ENCODE results near the gene AIG1.

Gene AIG1

DNA sequence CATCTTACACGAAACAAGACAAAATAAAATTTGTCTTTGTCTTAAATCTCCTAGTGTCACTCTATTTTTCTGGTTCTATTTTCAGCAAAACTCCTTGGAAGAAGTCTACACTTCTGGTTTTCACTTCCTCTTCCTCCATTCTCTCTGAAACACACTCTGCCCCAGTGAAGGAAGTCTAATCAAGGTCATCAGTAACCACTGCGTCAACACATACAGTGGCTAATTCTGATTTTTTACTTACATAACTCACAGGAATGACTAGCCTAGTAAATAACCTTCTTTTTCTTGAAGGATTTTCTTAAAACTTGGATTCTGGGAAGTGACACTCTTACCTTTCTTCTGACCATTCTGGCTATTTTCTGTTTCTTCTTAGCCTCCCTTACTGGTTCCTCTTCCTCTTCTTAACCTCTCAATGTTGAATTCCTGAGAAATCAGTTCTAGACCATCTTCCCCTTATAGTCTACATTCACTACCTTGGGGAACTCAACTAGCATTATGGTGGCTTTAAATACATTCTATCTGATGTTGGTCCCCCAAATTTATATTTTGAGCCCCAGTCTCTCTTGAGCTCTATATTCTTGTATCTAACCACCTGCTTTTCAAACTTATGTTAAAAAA lies 37.5 kb downstream of the AIG1 start:
- no peak for DNase-seq

DNA sequence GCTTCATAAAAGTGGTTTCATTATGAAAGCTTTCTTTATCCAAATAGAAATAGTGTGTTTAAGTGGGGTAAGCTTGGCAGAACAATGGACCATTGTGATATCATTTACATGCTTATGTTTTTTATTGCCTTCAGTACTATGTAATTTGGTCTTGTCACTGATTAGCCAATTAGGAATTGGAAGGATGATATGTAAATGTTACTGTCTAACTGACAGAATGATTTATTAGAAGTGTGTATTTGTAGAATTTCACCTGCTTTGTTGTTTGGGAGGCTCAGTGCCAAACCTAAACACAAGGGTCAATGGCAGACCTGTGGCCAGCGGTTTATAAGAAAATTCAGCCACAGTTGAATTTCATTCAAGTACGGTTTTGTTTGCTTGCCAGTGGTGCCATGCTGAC lies 39.0 kb downstream of the AIG1 start:
- DNase-seq, result no peak

DNA sequence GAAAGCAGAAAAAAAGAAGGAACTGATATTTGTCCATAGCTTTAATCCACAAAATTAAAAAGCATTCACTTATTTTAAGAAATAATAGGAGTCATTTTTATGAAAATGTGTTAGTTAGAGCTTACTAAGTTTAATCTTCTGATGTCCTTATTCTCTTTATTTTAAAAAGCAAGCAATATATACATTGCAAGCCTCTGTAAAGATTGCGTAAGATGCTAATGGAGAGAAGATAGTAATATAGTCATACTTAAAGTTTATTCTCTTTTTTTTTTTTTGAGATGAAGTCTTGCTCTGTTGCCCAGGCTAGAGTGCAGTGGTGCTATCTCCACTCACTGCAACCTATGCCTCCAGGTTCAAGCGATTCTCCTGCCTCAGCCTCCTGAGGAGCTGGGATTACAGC lies 39.7 kb downstream of the AIG1 start:
- DNase-seq, result no peak

DNA sequence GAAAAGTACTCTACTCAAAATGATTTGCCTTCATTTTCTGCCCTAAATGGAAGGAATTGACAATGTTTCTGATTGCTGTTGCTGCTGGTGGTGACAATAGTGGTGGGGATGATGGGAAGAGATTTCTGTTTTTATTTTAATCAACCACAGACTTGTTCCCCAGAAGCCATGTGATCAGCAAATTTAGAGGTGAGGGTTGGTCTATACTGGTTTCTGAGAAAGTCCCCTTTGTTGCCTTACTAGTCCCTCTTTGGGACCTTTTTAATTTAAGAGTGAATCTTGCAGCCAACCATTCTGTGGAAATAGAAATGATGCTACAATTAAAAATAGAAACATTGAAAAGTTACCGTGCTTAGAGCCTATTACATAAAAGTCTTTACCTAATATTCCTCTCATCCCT lies 43.2 kb downstream of the AIG1 start:
- no peak for DNase-seq

DNA sequence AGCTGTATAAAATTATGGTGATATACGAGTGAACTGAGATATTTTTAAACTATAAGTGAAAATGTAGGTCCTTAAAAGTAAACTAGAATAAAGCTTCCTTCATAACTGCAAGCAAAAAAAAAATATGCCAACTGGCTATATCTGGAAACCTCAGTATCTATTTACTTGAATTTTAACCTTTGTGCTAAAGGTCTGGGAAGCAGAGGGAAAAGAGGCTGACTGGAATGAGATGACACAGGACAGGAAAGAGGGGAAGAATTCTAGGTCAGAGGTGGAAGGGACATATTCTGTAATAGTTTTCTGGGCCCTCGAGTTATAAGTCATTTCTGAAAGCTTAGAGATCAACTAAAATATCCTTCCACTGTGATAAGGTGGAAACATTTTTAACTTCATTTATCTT lies 46.8 kb downstream of the AIG1 start:
- no peak for DNase-seq

DNA sequence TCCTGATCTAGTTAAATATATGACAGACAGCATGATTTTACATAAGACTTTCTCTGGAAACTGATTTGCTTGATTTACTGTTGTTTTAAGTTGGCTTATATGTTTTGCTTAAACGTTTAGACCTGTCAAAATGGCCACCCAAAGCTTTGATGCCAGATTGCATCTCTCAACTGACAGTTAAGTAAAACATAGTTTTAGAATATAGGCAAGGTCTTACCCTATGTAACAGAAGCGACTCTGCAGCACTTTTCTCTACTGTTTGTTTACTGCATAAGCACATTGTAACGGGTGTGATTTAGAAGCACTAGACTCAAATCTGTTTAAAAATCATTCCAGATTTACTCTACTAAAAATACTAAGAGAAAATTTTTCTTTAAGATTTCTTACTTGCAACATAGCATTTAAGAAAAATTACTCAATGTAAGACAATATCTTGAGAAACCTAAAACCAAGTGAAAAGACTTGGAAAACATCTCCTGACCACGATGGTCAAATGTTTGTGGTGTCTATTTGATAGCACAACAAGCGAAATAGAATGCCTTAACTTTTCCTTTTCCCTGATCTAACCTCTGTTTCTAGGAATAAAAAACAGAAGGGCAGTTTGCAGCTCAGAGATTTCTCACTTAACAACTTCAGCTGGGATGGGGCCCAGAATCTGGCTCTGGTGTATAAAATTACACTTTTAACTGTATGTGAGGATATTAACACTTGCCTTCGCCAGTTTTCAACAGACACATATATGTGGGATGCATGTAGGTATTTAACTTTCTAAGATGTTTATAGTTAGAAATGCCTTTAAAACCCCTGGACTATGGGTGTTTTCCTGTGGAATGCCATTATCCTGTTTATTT lies 47.4 kb downstream of the AIG1 start:
- no peak for DNase-seq

DNA sequence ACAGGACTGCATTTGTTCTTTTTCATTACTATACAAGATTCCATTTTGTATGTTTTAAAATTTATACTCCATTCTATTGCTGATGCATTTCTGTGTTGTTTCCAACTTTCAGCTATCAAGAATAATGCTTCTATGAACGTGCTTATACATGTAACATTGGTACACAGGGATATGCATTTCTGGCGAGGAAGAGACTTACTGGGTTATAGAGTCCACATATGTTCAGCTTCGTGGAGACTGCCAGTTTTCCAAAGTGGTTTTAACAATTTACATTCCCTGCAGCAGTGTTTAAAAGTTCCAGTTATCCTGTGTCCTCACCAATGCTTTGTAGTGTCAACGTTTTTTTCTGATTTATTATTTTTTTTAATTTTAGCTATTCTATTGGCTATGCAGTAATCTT lies 48.5 kb downstream of the AIG1 start:
- DNase-seq, result no peak

DNA sequence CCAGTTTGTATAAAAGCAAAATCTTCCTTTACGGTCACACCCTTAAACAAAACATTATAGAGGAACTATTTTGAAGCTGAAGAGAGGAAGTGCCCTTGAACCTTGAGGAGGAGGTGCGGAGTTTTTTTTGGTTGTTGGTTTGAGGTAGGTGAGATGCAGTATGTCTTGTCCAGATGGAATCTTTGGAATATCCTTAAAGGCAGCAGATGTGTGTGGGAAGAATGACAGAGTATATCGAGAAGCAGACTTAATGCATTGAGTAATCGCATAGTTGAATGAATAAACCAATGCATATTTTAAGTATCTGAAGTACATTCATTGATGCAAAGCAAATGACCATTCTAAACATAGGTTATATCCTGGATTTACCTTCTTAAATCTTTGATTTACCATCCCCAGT lies 49.9 kb downstream of the AIG1 start:
- no peak for DNase-seq

DNA sequence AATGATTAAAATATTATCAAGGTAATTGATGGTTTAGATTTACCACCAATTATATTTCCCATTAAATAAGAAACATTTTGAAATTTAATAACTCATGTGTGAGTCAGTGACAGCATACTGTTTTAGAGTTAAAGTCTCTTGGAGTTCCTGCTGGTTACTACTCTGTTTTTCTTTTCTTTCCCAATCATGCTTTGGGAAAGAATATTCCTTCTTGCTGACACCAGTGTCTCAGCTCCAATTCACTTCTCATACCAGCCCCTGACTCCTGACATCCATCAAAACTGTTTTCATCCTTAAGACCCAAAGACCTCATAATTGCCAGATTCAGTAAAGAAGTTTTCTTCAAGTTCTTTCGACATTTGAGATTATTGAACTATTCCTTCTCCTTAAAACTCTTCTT lies 50.3 kb downstream of the AIG1 start:
- no peak for DNase-seq

DNA sequence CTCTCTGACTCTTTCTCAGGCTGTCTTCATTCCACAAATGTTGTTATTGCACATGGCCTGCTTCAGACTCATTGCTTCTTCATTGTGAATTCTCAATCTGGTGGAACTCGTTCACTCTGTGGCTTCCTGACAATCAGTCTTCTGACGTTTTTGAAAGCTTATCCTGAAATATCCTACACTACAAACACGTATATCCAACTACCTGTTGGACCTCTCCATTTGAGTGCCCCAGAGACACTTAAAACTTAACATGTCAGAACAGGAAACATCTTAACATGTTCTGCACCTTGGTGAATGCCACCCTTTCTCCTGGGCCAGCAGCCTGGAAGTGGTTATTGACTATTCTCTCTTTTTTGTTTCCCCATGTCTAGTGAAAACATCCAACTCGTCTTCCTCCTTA lies 50.8 kb downstream of the AIG1 start:
- DNase-seq, result no peak

DNA sequence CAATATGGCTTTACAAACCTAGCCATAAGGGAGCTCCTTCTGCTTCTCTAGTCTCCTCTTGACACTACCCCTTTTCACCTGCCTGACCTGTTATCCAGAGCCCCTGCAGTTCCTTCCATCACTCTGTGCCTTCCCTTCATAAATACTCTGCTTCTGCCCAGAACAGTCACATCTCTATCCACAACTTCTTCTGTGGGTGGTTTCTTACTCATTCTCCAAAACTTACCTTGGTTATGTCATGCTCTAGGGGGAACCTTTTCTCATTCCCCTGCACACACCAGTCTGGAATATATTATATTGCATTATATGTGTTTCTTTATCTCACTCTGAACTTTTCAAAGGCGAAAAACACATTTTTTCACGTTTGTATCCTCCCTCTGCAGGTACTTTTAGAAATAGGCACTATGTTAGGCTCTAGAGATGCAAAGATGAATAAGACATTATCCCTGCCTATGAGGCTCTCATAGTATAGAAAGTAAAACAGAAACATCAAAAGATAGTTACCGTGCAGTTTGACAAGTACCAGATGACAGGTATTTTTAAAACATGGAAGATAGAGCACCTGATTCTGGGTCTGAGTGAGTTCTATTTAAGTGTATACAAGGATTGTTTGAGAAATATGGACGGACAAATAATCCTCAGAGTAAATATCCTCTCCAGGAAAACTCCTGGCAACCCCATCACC lies 51.5 kb downstream of the AIG1 start:
- DNase-seq, result no peak

DNA sequence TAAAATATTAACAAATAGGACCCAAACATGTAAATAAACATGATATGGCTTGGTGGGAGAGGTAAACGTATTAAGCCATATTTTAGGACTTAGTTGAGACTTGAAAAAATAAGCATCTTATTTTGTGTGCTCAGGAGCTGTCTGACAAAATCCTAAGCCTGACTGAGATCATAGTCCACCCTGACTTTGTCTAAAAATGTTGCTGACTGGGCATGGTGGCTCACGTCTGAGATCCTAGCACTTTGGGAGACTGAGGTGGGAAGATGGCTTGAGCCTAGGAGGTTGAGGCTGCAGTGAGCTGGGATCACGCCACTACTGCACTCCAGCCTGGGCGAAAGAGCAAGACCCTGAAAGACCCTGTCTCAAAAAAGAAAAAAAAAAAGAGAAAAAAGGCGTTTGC lies 52.1 kb downstream of the AIG1 start:
- DNase-seq, result no peak

DNA sequence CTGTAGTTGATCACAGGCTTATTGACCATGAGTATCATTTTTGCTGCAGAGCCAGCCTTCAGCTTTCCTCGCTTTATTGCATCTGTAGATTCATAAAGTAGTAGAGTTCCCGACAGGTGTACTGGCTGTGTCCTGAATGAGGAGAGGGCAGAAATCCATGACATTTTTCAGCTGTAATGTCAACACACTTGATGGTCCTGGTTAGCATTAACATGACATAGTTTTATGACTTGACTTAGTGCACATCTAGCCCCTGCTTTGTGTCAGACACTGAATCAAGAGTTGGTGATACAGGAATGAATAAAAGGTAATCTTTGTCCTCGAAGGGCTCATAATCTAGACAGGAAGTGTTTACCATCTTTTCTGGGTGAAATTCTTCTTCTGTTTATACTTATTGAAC lies 55.0 kb downstream of the AIG1 start:
- DNase-seq, result no peak

DNA sequence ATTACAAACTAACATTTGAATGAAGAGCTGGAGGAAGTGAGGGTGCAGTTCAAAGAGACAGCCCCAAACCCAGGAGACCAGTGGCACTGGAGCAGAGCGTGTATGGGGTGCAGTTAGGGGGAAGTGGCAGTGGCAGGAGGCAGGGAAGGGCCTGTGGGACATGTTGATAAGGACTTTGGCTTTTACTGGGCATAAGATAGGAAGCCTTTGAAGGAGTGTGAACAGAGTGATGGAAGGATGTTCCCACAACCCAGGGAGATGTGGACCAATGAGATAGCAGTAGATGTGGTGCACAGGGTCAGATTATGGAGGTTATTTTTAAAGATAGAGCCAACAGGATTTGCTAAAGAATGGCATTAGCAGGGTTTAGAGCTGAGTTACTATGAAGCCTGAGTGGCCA lies 56.4 kb downstream of the AIG1 start:
- no peak for DNase-seq

DNA sequence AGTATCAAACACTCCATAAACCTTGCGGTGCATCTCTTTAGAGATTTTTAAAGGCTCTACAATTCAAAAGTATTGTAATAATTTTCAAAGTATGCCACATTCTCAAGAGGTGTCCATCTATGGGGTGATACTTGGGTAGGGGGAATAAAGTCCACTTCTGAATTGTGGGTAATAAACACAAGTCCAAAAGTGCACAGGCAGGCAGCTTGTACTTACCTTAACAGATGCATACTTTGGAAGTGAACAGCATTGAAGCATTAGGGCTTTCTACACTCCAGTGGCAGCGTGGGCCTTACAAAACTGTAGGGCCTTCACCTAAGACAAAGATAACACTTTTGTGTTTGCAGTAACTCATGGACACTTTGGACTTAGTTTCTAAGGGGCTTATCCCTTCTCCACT lies 58.6 kb downstream of the AIG1 start:
- no peak for DNase-seq

DNA sequence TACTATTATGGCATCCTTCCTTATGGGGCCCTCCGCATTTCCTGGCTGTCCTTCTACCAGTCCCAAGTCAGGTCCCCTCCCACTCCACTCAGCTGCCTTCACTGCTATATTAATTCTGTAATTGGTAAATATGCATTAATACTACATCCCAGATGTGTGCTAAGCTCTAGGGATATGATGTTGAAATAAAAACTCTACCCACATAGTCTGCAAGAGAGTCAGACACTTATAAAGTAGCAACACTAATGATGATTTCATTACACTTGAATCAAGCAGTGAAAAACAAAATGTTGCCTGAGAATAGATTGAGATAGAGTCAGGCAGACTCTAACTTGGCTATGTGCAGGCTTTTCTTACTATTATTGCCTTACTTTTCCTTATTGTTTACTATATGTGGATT lies 62.4 kb downstream of the AIG1 start:
- DNase-seq, result no peak

DNA sequence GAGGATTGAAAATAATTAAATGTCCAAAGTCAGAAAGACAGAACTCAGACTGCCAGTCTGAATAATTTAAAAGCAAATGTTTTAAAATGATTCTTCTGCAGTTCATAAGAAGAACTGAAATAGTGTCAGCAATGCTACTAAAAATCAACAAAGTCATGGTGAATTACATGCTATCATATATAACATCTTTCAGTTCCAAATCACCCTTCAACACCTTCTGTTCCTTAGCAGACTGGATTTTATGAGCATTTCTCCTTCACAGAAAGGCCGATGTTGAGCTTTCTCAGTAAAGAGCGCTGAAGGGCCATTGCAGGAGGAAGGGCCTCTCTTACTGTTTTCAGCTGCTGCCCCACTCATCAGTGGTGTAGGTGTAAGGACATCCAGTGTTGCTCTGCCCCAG lies 63.3 kb downstream of the AIG1 start:
- DNase-seq, result no peak

DNA sequence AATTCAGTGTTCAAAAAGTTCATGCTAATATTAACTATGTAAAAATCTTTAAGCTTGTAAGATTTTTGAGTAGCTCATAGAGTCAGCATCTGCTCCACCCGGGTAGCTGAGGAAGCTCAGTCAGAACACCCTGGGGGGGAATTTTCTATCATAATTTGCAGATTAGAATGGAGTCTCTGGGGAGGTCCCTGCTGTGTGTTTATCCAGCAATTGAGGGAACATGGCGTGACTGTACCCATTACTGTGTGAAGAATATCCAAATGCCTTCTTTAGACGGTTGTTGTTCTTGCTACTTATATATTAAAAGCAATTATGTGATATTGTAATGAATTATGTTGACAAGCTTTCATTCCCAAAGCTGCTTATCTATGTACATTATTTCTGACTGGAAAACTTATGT lies 64.8 kb downstream of the AIG1 start:
- no peak for DNase-seq

DNA sequence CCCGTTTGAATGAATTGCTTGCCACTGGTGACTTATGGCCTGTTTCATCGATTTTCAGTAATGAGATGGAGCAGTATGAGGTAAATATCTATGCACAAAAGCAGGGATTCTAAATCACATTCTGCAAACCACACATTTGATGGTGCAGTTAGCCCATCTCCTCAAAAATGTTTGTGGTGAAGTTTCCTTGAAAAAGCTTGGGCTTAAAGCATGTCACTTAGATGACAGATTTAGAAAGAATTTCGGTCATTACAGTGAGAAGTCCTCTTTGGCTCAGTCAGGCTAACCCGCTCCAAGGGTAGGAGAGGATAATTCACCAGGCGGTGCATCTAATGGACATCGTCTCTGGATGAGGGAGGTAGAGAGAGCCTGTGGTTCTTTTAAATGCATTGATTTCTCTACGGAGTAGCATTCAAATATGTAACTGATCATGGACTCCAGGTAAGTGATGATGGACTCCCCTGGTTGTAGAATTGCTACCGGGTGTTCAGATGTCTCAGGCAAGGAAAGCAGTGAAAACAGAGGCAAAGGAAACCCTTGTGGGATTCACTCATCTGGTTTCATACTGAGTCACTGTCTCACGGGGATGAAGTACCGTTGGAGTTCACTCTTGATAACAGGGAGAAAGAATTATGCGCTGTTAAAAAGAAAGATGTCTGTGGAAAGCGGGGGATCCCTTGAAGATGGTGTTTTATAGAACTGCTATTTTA lies 65.3 kb downstream of the AIG1 start:
- DNase-seq, result no peak

DNA sequence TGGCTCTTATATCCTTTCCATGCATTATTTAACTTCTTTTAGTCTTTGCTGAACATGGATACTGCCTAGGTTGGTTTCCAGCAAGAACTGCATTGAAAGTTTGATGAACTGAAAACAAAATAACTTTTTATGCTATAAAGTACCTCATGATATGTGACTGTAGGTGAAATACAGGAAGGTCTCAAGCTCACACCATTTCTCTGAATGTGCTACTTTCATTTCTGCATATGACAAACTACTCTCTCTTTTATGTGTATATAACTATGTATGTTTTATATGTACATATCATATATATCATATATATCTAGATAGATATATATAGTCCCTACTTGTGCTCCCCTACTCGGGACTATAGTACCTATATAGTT lies 65.9 kb downstream of the AIG1 start:
- DNase-seq, result no peak

DNA sequence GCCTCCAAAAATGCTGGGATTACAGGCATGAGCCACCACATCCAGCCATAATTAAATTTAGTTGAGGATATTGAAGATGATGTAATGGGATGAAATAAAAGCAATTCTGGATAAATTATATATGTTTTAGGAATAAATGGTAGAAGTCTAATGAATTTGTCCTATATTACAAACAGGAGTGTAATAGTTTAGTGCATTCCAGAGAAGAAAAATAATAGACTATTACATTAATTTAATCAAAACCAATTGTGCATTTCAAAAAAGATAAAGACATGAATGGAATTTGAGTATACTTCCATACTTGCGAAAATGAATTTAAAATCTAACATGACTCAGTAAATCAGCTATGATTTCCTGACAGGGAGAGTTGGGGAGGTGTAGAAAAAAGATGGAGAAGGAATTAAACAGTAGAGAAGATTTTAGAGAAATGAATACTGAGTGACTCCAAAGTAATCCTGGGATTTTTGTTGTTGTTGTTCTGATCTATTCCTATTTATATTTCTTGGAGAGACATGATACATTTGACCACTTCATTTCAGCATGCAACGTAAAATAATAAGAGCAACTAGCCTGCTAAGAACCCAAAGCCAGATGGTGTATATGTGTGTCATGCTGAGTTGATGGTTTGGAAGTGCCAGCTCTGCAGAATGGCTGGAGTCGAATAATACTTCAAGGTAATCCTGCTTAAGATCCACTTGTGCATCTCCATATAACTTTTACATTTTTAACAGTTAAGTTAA lies 67.4 kb downstream of the AIG1 start:
- no peak for DNase-seq

DNA sequence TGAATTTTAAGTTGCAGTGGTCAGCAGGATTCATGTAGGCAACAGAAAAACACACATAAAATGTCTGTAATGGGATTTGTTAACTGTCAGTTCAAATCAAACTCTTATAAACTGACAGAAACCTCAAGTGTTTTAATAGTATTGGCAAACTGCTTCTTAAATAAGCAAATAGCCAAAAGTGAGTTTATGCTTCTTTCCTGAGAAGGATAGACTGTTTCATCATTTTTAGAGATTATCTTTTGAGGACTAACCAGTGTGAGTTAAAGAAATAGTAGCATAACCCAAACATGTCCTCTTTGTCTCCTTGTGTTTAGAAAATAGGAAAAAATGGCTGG lies 68.0 kb downstream of the AIG1 start:
- no peak for DNase-seq

DNA sequence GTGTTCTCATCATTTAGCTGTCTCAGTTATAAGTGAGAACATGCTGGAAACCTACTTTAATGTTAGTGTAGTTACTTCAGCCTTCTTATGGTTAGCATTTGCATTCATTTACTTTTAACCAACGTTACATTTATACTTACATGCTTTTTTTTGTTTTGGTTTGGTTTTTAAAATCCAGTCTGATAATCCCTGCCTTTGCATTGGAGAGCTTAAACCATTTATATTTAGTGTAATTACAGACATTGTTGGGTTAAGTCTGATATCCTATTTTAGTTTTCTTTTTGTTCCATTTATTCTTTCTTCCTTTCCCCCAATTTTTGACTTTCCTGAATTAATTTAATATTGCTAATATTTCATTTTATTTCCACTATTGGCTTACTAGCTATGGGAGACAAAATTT lies 70.2 kb downstream of the AIG1 start:
- no peak for DNase-seq
